ENCODE data around the gene STRA6. TPM values are rescaled to one million over a fixed set of nuclear protein-coding genes. Genes with fewer than 3 reads are reported as not detected.

Gene STRA6
- total RNA-seq, 1 experiment from 2014 or later: not detected

DNA sequence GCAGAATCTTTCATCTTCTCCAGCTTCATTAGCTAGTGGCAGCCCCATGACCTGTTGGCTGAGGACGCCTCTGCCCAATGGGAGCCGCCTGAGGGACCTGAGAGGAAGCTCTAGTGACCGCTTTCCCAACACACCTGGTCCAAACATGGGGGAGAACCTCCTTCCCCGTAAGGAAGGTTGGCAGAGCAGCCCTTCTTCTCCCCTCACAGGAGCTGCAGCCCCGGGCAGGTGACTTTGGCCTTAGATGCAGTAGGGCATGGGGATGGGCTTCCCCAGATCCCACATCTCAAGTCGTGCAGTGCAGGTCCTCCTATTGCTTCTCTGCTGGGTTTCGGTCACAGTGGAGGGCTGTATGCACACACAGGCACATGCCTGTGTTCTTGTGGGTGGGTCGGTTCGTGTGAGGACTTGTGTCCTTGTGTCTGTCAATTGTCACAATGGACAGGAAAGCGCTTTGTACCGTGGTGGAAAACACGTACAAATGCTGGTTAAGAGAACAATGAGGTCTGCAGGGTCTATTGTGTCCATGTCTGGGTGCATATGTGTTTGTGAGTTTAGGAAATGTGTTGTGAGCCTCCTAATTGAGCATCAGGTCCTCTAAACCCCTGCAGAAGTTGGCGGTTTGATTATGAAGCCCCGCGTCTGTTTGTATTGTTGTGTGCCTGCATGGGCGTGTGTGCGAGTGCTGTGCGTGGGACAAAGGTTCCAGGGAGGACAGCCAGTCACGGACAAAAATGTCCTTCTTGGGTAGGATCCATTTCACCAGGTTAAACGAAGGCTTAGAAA, 70.8 kb downstream of the STRA6 start:
- no peak for DNase-seq (ENCODE audit: low read depth, low spot score)
- in situ Hi-C loops (cut with HindIII; ENCODE audit: low pct_unique_long_range_greater_than_20kb, low sequenced_read_pairs): no loop called here

GRCh38 chr15:74130849-74131627, 71.5 kb downstream of the STRA6 start:
- no peak for DNase-seq (ENCODE audit: low read depth, low spot score)
- in situ Hi-C loops (cut with HindIII; ENCODE audit: low pct_unique_long_range_greater_than_20kb, low sequenced_read_pairs): no loop called here

- in situ Hi-C loops (cut with HindIII; ENCODE audit: low pct_unique_long_range_greater_than_20kb, low sequenced_read_pairs): no loop called here
- no peak for DNase-seq (ENCODE audit: low read depth, low spot score)
Observed at GRCh38 chr15:74130155-74130848, 72.3 kb downstream of the STRA6 start, which contains the start of gene ISLR2. ISLR2 (plus strand) TSS chr15:74130586; CDS start chr15:74132755, 2,169 bp downstream.

DNA sequence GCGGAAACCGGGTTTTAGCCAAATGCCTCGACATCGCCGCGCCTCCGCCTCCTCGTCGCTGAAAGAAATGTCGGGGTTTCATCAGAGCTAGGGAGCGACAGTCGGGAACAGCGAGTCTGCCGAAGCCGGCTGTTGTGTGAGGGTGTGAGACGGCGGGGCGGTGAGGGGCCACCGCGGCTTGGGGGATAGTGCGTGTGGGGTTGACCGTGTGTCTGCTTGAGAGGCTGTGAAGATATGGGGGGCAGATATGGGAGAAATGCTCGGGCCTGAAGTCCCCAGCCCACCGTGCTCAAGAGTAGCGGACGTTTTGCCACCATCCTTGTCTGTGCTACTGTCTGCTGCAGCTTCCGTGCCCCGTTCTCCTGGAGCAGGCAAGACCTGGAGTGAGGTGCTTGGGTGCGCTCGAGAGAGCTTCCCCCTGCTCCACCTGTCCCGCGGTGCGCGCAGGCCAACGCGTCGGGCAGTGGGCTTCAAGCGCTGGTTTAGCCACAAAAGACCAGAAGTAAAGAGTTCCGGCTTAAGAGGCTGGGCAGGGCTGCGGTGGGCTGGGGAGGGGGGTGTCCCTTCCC, 72.9 kb downstream of the STRA6 start:
- DNase-seq (ENCODE audit: low read depth, low spot score): no peak
- in situ Hi-C loops (cut with HindIII; ENCODE audit: low pct_unique_long_range_greater_than_20kb, low sequenced_read_pairs): no loop called here

Small RNA genes lying within 50 kb of the gene (small RNA-seq; reads per million reads assigned to genes)
- gene RF00017: 0 reads per million in 2 experiments

Other genes starting within 250 kb of the STRA6 start
- gene STOML1, start 210.5 kb downstream of the STRA6 start, total RNA-seq (2014; rRNA removed; shearing (Covaris generic)): 7.8 and 8.0 TPM in 2 replicates
- gene PML, start 208.1 kb downstream of the STRA6 start, total RNA-seq (2014; rRNA removed; shearing (Covaris generic)): 8.7 and 9.3 TPM in 2 replicates
- gene GOLGA6A, start 120.2 kb downstream of the STRA6 start, total RNA-seq (2014; rRNA removed; shearing (Covaris generic)): not detected in 2 replicates
- gene ISLR2, start 72.2 kb downstream of the STRA6 start, total RNA-seq (2014; rRNA removed; shearing (Covaris generic)): not detected in 2 replicates
- gene ISLR, start 29.1 kb downstream of the STRA6 start, total RNA-seq (2014; rRNA removed; shearing (Covaris generic)): not detected in 2 replicates
- gene CCDC33, start 33.5 kb upstream of the STRA6 start, total RNA-seq (2014; rRNA removed; shearing (Covaris generic)): not detected in 2 replicates
- not detected in 2 replicates for gene CYP11A1, start 164.9 kb upstream of the STRA6 start, total RNA-seq (2014; rRNA removed; shearing (Covaris generic))
- 15.5 and 20.9 TPM in 2 replicates for gene SEMA7A, start 231.2 kb upstream of the STRA6 start, total RNA-seq (2014; rRNA removed; shearing (Covaris generic))